Mucosa of rectum (tissue), 2 donors: ENCODE data around the gene ZFP42.
"Not testable (repeated sequence)": the region's sequence is repeated elsewhere in the genome, so short reads cannot be mapped to it uniquely, and the experiment has no call there.

ENCODE experiments used
- H3K27ac ChIP-seq, 2 donors: one replicate each; pipeline ENCODE4 v1.7.0; 2013; ENCODE audit warnings: inconsistent platforms in 2 of 2, low read depth in 2 of 2, low read length in 2 of 2
- H3K27me3 ChIP-seq, 2 donors: one replicate each; pipeline ENCODE4 v1.7.0; 2013; ENCODE audit warnings: low read length in 2 of 2; ENCODE audit not compliant: control insufficient read depth in 2 of 2, insufficient read depth in 2 of 2
- H3K36me3 ChIP-seq, 2 donors: one replicate each; pipeline ENCODE4 v1.7.0; 2013; ENCODE audit warnings: low read length in 2 of 2; ENCODE audit not compliant: control insufficient read depth in 2 of 2, insufficient read depth in 2 of 2
- H3K4me1 ChIP-seq, 2 donors: one replicate each; pipeline ENCODE4 v1.7.0; 2013; ENCODE audit warnings: low read length in 2 of 2, mild to moderate bottlenecking in 1 of 2; ENCODE audit not compliant: control insufficient read depth in 2 of 2, insufficient read depth in 2 of 2
- H3K4me3 ChIP-seq, 2 donors: one replicate each; pipeline ENCODE4 v1.7.0; 2013; ENCODE audit warnings: low read length in 2 of 2
- H3K9ac ChIP-seq, 2 donors: one replicate each; pipeline ENCODE4 v1.7.0; 2013; ENCODE audit warnings: low read length in 2 of 2, low read depth in 1 of 2, mild to moderate bottlenecking in 1 of 2
- H3K9me3 ChIP-seq, 2 donors: one replicate each; pipeline ENCODE4 v1.7.0; 2013; ENCODE audit warnings: low read length in 2 of 2; ENCODE audit not compliant: control insufficient read depth in 2 of 2
- donor health status: healthy.
- donor health status: Normal muscosa, but diverticular disease.

ZFP42 gene

GRCh38 chr4:188041721-188042120 lies 46.1 kb downstream of the ZFP42 start:
- no peaks in the 10 kb centered on the region for H3K36me3 ChIP-seq
- H3K4me1 ChIP-seq = no peaks in the 10 kb centered on the region
- no peak overlapping the region for H3K27ac ChIP-seq
- no peaks in the 10 kb centered on the region for H3K9me3 ChIP-seq
- no peaks in the 10 kb centered on the region for H3K27me3 ChIP-seq
- no peak overlapping the region for H3K9ac ChIP-seq
- H3K4me3 ChIP-seq = no peak overlapping the region

GRCh38 chr4:188042191-188042590 lies 46.6 kb downstream of the ZFP42 start:
- Histone ChIP-seq H3K27ac (no peak overlapping the region), H3K9ac (no peak overlapping the region), H3K9me3 (no peaks in the 10 kb centered on the region), H3K4me3 (no peak overlapping the region), H3K36me3 (no peaks in the 10 kb centered on the region), H3K4me1 (no peaks in the 10 kb centered on the region), H3K27me3 (no peaks in the 10 kb centered on the region)

GRCh38 chr4:188043154-188043553 lies 47.6 kb downstream of the ZFP42 start:
- Histone ChIP-seq H3K9me3 (no peaks in the 10 kb centered on the region), H3K36me3 (no peaks in the 10 kb centered on the region), H3K9ac (no peak overlapping the region), H3K4me3 (no peak overlapping the region), H3K27ac (no peak overlapping the region), H3K4me1 (no peaks in the 10 kb centered on the region), H3K27me3 (no peaks in the 10 kb centered on the region)

GRCh38 chr4:188045461-188045860 lies 49.9 kb downstream of the ZFP42 start:
- not testable (repeated sequence) for H3K4me1 ChIP-seq, H3K27ac ChIP-seq, H3K4me3 ChIP-seq, H3K9ac ChIP-seq, H3K9me3 ChIP-seq, H3K36me3 ChIP-seq, H3K27me3 ChIP-seq

- Histone ChIP-seq H3K36me3 (no peaks in the 10 kb centered on the region), H3K9me3 (no peaks in the 10 kb centered on the region)
These were observed 51.1 kb downstream of the ZFP42 start for GRCh38 chr4:188046657-188047056.

GRCh38 chr4:188053302-188053701 lies 57.7 kb downstream of the ZFP42 start:
- Histone ChIP-seq H3K9ac (no peak overlapping the region), H3K4me1 (no peaks in the 10 kb centered on the region), H3K27ac (no peak overlapping the region), H3K36me3 (no peaks in the 10 kb centered on the region), H3K27me3 (no peaks in the 10 kb centered on the region), H3K4me3 (no peak overlapping the region), H3K9me3 (no peaks in the 10 kb centered on the region)

More at GRCh38 chr4:188046657-188047056, 51.1 kb downstream of the ZFP42 start:
- H3K4me3 ChIP-seq = no peak overlapping the region
- no peak overlapping the region for H3K27ac ChIP-seq
- H3K9ac ChIP-seq = no peak overlapping the region
- no peaks in the 10 kb centered on the region for H3K27me3 ChIP-seq
- no peaks in the 10 kb centered on the region for H3K4me1 ChIP-seq
